Subcutaneous adipose tissue (tissue), 4 donors: ENCODE results near the gene GLIS1. TPM values are rescaled to one million over a fixed set of nuclear protein-coding genes. Genes with fewer than 3 reads are reported as not detected.

Experiments used
- CTCF ChIP-seq: fragments of 450-650 bp; IDR thresholded peaks from one replicate; pipeline ENCODE4 v1.5.1; 2016; ENCODE audit warnings: low read depth, mild to moderate bottlenecking, control low read depth, antibody characterized with exemption, moderate library complexity
- total RNA-seq, 4 donors: library from RNA; depleted of rRNA; stranded (reverse); fragments of >200 nt; gene quantifications; one replicate each; pipeline ENCODE4 v1.1.0, GENCODE V29; 2016

GLIS1 gene
- total RNA-seq, 4 donors from 2014 or later = 0.17 to 3.6 TPM; not detected in 2

- TF ChIP-seq CTCF = no peak
These were observed 229.2 kb downstream of the GLIS1 start for GRCh38 chr1:53509775-53510174.

- no peak for TF ChIP-seq CTCF
These were observed 229.8 kb downstream of the GLIS1 start for GRCh38 chr1:53508991-53509666.

GRCh38 chr1:53508056-53508990, 230.6 kb downstream of the GLIS1 start:
- TF ChIP-seq CTCF = no peak

GRCh38 chr1:53507116-53507820, 231.7 kb downstream of the GLIS1 start:
- no peak for TF ChIP-seq CTCF

- no peak for TF ChIP-seq CTCF
These were observed 232.5 kb downstream of the GLIS1 start for GRCh38 chr1:53506355-53507050.

GRCh38 chr1:53505891-53506290, 233.1 kb downstream of the GLIS1 start:
- TF ChIP-seq CTCF = no peak
